Measurements from ENCODE around the gene LFNG. TPM values are rescaled to one million over a fixed set of nuclear protein-coding genes. Genes with fewer than 3 reads are reported as not detected.

LFNG gene
- total and polyA plus RNA-seq, 10 donors = 21.2 to 47.4 (median 34.0) TPM

GRCh38 chr7:2488272-2488645 lies 31.3 kb upstream of the LFNG start:
- WGBS, 5 donors = 68 to 89% (median 81%) methylated on average over 8 of the region's 8 CpGs
- Histone ChIP-seq H3K4me3 (no peak overlapping the region), H3K36me3 (no peaks in the 10 kb centered on the region), H3K4me1 (peaks cover 0 to 35% (median 13%) of the 10 kb centered on the region in 6 donors), H3K27me3 (replicated peaks in 1 of 7) (peaks cover 0 to 22% (median 0%) of the 10 kb centered on the region in 7 donors), H3K9me3 (peaks cover 0 to 4% (median 2%) of the 10 kb centered on the region in 8 donors), H3K27ac (no peak overlapping the region)
- DNase-seq = peak; percentile 55
- TF ChIP-seq POLR2AphosphoS5 (IDR thresholded peaks at IDR 0.05) (no peak), POLR2A (IDR thresholded peaks at IDR 0.05) (no peak)
- intact Hi-C loops (cut with DNase I; ENCODE audit: low total_unique reads) = no loop called here

DNA sequence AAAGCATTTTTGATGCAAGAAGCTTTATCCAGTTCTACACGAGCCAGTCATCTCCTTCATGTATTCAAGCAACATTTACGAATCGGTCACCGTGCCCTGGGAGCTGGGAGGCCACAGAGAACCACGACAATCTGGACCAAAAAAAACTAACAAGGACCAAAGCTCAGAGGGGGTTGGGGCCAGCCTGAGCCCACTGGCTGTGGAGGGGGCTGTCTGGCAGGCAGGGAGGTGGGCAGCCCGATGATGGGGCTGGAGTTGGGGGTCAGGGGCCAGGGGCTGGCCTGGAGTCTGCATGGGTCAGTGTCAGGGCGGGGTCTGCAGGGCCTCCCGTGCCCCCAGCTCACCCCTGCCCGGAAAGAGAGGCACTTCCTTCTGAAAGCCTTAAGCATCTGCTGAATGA lies 30.9 kb upstream of the LFNG start:
- DNase-seq = no peak
- intact Hi-C loops (cut with DNase I; ENCODE audit: low total_unique reads) = no loop called here
- Histone ChIP-seq H3K4me1 (peaks cover 0 to 39% (median 14%) of the 10 kb centered on the region in 6 donors), H3K36me3 (no peaks in the 10 kb centered on the region), H3K4me3 (no peak overlapping the region), H3K27me3 (replicated peaks in 1 of 7) (peaks cover 0 to 27% (median 0%) of the 10 kb centered on the region in 7 donors), H3K27ac (no peak overlapping the region), H3K9me3 (no peaks in the 10 kb centered on the region)
- TF ChIP-seq POLR2AphosphoS5 (IDR thresholded peaks at IDR 0.05) (no peak), POLR2A (IDR thresholded peaks at IDR 0.05) (no peak)
- TF ChIP-seq, protein P1, sequence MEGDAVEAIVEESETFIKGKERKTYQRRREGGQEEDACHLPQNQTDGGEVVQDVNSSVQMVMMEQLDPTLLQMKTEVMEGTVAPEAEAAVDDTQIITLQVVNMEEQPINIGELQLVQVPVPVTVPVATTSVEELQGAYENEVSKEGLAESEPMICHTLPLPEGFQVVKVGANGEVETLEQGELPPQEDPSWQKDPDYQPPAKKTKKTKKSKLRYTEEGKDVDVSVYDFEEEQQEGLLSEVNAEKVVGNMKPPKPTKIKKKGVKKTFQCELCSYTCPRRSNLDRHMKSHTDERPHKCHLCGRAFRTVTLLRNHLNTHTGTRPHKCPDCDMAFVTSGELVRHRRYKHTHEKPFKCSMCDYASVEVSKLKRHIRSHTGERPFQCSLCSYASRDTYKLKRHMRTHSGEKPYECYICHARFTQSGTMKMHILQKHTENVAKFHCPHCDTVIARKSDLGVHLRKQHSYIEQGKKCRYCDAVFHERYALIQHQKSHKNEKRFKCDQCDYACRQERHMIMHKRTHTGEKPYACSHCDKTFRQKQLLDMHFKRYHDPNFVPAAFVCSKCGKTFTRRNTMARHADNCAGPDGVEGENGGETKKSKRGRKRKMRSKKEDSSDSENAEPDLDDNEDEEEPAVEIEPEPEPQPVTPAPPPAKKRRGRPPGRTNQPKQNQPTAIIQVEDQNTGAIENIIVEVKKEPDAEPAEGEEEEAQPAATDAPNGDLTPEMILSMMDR (IDR thresholded peaks at IDR 0.05 in 8 of 11, conservative IDR thresholded peaks at IDR 0.05 in 3 of 11) = no peak
- 38 to 46% (median 41%) methylated on average over 8 to 9 of the region's 9 CpGs for WGBS, 5 donors

DNA sequence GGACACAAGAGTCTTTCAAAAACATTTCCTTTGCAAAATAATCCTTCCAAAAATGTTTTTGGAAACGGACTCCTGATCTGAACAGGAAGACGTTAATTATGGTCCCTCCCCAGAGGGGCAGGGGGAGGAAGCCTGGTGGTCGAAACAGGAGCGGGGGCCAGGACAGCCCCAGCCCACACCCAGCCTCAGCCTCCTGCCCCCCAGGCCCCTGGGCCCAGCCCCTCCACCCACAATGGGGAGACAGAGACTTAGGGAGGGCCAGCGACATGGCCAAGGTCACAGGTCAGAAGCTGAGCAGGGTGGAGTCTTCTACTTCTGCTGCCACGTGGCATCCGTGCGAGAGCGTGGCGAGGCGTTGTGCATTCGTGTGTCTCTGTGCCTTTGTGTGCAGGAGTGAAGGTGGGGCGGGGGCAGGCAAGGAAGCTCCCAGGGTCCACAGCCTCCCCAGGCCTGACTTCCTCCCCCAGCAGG lies 29.4 kb upstream of the LFNG start:
- peaks cover 0 to 39% (median 8%) of the 10 kb centered on the region in 7 donors for H3K27me3 ChIP-seq (replicated peaks in 1 of 7)
- H3K9me3 ChIP-seq = no peaks in the 10 kb centered on the region
- H3K4me1 ChIP-seq = peaks cover 0 to 51% (median 23%) of the 10 kb centered on the region in 6 donors
- TF ChIP-seq POLR2AphosphoS5 (IDR thresholded peaks at IDR 0.05) (peak in 1 of 3 donors; percentile 13), POLR2A (IDR thresholded peaks at IDR 0.05) (no peak)
- H3K27ac ChIP-seq = peak overlapping the region in 2 of 8 donors; percentile 1 to 20
- intact Hi-C loops (cut with DNase I; ENCODE audit: low total_unique reads) = no loop called here
- H3K36me3 ChIP-seq = no peaks in the 10 kb centered on the region
- no peak overlapping the region for H3K4me3 ChIP-seq
- WGBS, 5 donors = 40 to 56% (median 56%) methylated on average over 11 to 13 of the region's 13 CpGs
- DNase-seq = no peak

GRCh38 chr7:2492038-2492437 lies 27.5 kb upstream of the LFNG start:
- 94 to 100% (median 95%) methylated on average over 2 of the region's 2 CpGs for WGBS, 5 donors
- H3K4me3 ChIP-seq = no peak overlapping the region
- H3K27ac ChIP-seq = no peak overlapping the region
- no peak for TF ChIP-seq POLR2A (IDR thresholded peaks at IDR 0.05)
- no peak for TF ChIP-seq POLR2AphosphoS5 (IDR thresholded peaks at IDR 0.05)
- TF ChIP-seq, protein P1 (IDR thresholded peaks at IDR 0.05 in 8 of 11, conservative IDR thresholded peaks at IDR 0.05 in 3 of 11) = no peak
- H3K4me1 ChIP-seq = peaks cover 0 to 51% (median 23%) of the 10 kb centered on the region in 6 donors
- H3K9me3 ChIP-seq = no peaks in the 10 kb centered on the region
- no peak for DNase-seq
- intact Hi-C loops (cut with DNase I; ENCODE audit: low total_unique reads) = no loop called here
- H3K27me3 ChIP-seq (replicated peaks in 1 of 7) = peaks cover 0 to 52% (median 8%) of the 10 kb centered on the region in 7 donors
- no peaks in the 10 kb centered on the region for H3K36me3 ChIP-seq

DNA sequence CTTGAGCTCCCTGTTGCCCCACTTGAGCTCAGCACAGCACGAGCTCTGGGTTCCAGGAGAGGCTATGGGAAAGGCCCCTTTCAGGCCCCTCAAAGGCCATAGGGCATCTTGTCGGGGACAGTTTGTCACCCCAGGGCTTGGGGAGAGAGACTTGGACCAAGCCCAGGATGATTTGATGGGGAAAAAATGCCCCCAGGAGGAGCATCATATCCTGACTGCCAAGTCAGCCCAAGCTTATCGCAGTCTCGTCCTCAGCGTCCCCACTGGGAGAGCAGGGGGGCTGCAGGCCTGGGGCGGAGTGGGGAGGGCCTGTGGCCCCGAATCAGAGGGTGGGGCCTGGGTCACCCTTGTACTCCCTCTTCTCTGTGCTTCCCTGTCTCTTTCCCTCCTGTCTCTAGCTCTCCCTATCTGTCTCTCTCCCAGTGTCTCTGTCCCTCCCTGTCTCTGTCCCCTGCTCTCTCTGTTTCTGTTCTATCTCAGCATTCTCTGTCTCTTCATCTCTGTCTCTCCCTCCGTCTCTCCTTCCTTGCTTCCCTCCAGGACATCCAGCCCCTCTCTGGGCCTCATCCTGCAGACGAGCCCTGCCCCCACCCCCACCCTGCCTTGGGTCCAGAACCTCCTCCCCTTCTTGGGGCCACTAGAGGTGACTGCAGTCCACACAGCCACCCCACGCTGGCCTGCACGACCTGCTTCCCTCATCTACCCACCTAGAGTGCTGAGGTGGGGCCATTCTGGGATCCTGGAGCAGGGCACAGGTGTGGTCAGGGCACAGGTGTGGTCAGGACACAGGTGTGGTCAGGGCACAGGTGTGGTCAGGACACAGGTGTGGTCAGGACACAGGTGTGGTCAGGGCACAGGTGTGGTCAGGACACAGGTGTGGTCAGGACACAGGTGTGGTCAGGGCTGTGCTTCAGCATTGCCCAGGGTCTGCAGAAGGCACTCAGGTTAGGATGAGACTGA lies 26.1 kb upstream of the LFNG start:
- TF ChIP-seq POLR2A (IDR thresholded peaks at IDR 0.05) = no peak
- TF ChIP-seq, protein P1 (IDR thresholded peaks at IDR 0.05 in 8 of 11, conservative IDR thresholded peaks at IDR 0.05 in 3 of 11) = no peak
- TF ChIP-seq POLR2AphosphoS5 (IDR thresholded peaks at IDR 0.05) = no peak
- Histone ChIP-seq H3K4me3 (no peak overlapping the region), H3K36me3 (no peaks in the 10 kb centered on the region), H3K27ac (no peak overlapping the region), H3K9me3 (no peaks in the 10 kb centered on the region), H3K27me3 (replicated peaks in 1 of 7) (peaks cover 0 to 54% (median 9%) of the 10 kb centered on the region in 7 donors), H3K4me1 (peaks cover 0 to 52% (median 24%) of the 10 kb centered on the region in 6 donors)
- 60 to 82% (median 72%) methylated on average over 9 to 10 of the region's 11 CpGs for WGBS, 5 donors
- intact Hi-C loops (cut with DNase I; ENCODE audit: low total_unique reads) = no loop called here
- no peak for DNase-seq

Measured in spleen (tissue), 11 donors.